T-helper 1 cell (primary cell): ENCODE results near the gene KDSR.
"Not testable (repeated sequence)": the region's sequence is repeated elsewhere in the genome, so short reads cannot be mapped to it uniquely, and the experiment has no call there.

ENCODE experiments used
- DNase-seq, 5 donors: peaks; one replicate each; pipeline ENCODE4 v3.0.0-alpha.2; 2012 to 2020

The KDSR gene

GRCh38 chr18:63365876-63366212 is 1.2 kb downstream of the KDSR start:
- DNase-seq: no peak

DNA sequence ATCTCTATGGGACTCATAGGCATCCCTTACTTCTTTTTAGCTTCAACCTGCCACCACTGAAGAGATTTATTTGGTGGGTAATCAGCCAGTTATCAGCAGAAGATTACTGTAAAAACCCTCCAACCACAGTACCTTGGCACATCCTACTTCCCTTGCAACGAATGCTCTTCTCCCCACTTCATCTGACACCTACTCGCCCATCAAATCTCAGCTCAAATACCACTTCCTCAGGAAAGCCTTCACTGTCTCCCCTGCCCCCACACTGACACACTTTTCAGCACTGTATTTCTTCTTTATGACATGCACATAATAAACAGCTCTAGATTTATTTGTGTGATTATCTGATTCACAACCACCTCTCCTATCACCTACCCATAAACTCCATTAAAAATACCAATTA is 3.1 kb downstream of the KDSR start:
- DNase-seq: peak in 3 of 5 donors; percentile 8 to 74 (median 14)

- not testable (repeated sequence) for DNase-seq
Observed at GRCh38 chr18:63363420-63363819, 3.6 kb downstream of the KDSR start.

DNA sequence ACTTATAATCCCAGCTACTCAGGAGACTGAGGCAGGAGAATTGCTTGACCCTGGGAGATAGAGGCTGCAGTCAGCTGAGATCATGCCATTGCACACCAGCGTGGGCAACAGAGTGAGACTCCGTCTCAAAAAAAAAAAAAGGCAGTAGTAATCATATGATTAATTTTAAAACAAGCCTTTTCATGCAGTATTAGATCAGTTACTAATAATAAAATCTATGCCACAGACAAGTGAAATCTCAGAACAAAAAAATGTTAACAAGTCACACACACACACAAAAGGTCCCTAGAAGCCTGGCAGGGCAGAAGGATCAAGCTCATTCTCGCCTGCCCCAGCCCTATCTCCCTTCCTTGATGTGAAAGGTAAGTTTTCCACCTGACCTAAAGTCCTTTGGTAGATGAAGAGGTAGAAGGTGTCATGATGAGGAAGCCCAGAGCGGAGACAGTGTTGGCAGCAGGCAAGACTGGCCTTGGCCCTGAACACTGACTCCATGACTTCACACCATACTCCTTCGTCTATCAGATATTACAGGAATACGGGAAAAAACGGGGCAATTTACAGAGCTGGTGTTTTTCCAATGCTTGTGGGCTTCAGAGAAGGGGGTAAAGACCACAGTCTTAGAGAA is 10.6 kb downstream of the KDSR start:
- DNase-seq: no peak

DNA sequence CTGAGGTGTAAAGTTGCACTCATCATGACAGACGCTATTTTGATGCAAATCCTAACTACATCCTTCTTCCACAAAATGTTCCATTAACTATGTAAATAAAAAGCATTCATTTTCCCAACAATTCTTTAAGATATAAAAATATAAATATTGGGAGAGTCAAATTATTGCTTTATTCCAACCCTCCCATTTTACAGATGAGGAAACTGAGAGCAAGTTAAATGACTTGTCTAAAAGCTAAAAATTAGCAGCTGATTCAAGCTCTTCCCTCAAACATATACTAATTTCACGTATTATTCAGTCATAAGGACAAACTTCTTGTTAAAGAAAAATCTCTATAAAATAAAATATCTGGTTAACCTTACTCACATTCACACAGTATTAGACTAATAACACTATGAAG is 16.8 kb downstream of the KDSR start:
- DNase-seq: no peak

DNA sequence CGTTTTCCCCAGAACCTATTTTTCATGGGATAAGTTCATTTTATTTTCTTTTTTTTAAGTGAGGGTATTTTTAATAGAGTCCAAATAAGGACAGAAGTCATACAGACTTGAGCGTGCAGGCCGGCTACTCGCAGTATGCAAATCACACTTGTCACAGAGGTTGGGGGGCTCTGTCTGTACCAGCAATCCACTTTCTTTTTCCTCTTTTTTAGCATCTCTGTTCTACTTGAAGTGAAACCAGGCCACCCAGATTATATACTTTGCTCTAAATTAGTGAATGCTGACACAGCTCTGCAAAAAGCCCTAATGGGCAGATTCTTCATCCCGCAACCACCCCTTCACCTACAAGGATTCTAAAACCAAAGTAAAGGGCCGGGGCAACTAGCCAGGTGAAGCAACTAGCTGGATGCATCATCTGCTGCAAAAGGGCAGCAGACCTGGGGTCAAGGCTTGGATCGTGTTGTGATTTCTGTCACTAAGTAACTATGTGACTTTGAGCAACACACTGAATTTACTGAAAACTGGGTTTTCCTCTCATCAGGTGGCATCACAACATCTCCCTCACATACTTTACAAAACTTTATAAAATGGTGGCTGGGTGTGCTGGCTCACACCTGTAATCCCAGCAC is 18.4 kb downstream of the KDSR start:
- no peak for DNase-seq

DNA sequence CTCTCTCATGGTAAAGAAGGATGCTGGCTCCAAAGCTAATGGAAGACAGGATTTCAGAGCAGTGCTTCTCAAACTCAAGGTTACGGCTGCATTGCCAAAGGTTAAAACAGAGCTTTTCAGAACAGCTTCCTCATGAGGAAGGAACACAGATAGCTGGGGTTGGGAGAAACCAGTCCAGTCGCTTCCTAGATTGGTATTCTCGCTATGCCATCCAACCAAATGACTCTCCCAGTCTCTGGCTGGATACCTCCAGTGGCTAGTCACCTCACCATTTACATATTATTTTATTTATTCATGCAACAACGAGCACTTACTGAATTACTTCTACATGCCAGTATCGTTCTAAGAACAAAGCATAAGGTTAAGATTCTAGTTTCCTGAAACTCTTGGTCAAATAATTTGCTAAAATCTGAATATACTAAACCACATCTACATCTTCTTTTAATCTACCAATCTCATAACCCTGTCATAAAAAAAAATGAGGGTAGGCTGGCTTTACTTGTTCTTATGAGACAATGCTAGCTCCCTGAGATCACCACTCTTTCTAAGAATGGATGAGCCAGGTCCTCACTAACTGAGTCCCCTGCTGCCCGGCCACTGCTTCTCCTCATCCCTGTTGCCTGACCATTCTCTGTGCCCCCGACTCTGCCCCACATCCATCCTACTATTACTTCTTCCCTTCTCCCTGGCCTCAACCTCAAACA is 20.4 kb downstream of the KDSR start:
- no peak for DNase-seq

GRCh38 chr18:63346031-63346430 is 21.0 kb downstream of the KDSR start:
- DNase-seq: no peak

DNA sequence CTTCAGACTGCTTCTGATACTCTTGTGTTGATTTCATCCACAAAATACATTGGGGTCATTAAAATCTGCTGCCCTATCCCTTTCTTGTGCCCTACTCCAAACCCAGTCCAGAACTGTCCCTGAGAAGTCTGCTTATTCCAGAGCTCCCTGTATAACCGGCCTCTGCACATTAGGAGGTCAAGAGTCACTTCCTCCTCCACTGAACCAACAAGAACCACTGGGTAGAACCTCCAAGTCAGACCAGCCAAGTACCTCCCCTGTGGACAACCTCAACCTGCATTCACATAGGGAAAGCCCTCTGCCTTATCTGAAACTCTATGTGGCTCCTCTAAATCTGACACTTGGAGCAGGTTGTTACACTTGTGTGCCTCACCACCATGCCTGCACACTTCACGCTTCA is 22.1 kb downstream of the KDSR start:
- DNase-seq: no peak

GRCh38 chr18:63344263-63344662 is 22.7 kb downstream of the KDSR start:
- DNase-seq: no peak

- DNase-seq: peak in 1 of 5 donors; percentile 6
Observed at GRCh38 chr18:63342206-63342605, 24.8 kb downstream of the KDSR start.

DNA sequence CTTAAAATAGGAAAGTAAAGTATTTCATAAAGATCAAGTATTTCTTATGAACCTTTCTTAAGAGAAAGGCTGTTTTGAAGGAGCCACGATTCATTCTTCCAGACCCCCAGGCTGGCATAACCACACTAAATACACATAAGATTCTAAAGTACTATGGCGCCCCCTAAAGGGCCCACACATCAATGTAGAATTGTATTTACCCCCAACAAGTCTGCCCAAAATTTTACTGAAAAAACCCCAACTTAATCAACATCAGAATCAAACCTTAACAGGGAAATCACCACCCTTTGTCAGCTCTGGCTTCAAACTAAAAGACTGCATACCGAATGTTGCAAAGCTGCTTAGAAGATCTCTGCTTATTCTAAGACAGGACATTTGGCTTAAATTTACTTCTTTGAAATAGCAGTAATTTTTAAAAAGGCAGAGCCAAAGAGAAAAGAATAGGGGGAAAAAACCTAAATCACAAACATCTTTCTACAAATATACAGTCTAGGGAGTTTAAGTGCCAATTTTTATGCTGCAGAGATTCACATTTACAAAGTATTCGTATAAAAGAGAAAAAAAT is 27.0 kb downstream of the KDSR start:
- peak in 4 of 5 donors; percentile 24 to 43 (median 39) for DNase-seq

GRCh38 chr18:63336366-63337099 is 30.5 kb downstream of the KDSR start:
- no peak for DNase-seq

DNA sequence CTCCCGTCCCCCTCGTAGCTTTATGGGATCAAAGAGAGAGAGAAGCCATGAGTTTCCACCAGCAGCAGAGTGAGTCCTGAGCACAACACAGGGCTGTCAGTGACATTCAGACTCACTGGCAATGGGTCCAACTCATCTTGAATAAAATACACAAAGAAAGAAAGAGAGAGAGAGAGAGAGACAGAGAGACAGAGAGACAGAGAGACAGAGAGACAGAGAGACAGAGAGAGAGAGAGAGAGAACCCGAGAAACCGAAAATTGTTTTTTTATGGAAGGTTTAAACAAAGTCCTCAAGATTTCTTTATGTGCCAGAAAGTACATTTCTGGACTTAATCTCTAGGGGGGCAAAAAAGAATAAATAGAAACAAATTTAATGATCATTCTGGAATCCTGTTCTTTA is 35.9 kb downstream of the KDSR start:
- DNase-seq: no peak

DNA sequence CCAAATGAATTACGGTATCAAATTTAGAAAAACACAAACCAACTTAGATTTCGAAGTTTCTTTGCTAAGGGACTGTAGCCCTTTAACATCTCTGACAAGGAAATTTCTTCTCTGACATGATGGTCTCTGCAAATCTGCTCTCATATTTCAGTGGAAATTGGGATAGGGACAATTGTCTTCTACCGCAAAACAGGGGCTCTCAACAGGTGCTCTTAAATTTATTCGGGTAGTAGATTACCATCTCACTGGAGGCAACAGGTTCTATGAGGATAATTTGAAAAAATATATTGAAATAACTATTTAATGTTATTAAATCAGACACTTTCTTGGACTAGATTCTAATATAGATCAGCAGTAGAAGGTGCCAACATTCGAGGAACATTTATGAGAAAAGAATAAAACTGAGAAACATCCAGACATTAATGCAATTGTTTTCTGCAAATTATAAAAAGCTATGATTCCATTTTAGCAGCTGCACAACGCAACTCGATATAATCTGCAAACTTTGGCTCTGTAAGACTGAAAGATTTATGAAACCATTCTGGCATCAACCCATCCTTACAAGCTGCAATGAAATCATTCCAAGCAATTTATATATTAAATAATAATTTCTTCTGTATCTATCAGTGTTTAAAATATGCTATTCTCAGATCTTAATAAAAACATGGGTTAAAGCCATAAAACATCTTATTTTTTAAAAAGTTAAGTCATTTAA is 37.4 kb downstream of the KDSR start:
- DNase-seq: no peak

- no peak for DNase-seq
Observed at GRCh38 chr18:63326011-63326410, 41.0 kb downstream of the KDSR start.

- no peak for DNase-seq
Observed at GRCh38 chr18:63325086-63325686, 41.8 kb downstream of the KDSR start.

GRCh38 chr18:63322908-63323634 is 43.9 kb downstream of the KDSR start:
- peak in 4 of 5 donors; percentile 42 to 65 (median 50) for DNase-seq

DNA sequence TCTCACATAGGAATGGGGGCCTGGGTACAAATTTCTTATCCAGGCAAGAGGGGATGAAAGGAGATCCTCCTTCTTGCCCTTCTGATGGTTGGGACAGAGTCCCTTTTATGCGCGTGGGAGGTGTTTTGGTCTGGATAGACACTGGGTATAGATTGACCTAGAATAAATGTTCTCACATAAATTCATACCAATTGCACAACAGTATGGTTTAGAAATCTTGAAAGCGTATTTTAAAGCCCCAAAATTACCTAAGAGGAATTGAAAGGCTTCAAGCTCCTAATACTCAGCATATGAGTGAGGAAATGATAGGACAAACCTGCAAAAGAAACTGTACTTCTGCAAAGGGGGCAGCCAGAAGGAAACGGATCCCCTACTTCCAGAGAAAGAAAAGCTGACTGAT is 44.8 kb downstream of the KDSR start:
- no peak for DNase-seq

DNA sequence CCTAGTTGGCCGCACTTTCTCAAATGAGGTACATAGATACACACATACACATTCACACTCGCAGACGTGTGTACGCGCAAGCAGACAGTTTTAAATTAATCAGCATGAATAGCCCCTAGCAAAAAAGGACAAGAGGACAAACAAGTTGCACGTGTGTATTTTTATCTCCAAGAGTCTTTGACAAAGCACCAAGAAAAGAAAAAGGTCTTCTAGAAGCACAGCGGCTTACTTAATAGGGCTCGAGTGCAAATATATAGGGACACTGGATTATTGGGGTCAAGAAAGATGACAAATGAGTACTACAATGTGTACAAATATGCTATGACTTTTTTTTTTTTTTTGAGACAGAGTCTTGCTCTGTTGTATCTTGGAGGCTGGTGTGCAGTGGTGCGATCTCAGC is 45.7 kb downstream of the KDSR start:
- DNase-seq: no peak

DNA sequence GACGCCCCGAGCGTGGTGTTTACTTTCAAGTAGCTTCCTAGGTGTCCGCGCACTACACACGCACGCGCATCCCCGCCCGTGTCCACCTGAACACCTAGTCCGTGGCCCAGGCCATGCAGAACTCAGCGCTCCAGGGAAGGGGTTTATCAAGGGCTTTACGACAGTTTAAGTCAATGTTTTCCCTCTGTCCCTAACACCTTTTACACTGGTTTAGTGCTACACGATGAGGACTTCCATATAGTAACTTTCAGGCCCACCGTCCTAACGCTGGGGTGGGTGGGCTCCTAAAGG is 46.1 kb downstream of the KDSR start:
- peak in 2 of 5 donors; percentile 13 to 16 for DNase-seq
